CD4-positive, alpha-beta T cell (primary cell): Measurements from ENCODE around the gene NTN1. TPM values are rescaled to one million over a fixed set of nuclear protein-coding genes. Genes with fewer than 3 reads are reported as not detected.
A peak's percentile ranks its signal among the peaks of the same experiment; 100 is the strongest.

ENCODE experiments used
- ATAC-seq: fragments of 200-7000 bp; cut with Tn5 transposase; one replicate; pipeline ENCODE4 v1.10.0; 2022; ENCODE audit warnings: mild to moderate bottlenecking; ENCODE audit not compliant: poor library complexity
- CTCF ChIA-PET: fragments of 350-600 bp; sonication (Branson Sonifier 250); formaldehyde crosslinking; loops from one replicate; lab custom pipeline; 2021; ENCODE audit warnings: antibody characterized with exemption, inconsistent platforms; lab: Charles Lee
- POLR2A ChIA-PET: fragments of 350-600 bp; sonication (Branson Sonifier 250); formaldehyde crosslinking; loops from one replicate; lab custom pipeline; 2021; ENCODE audit warnings: antibody characterized with exemption, inconsistent platforms; lab: Charles Lee
- DNase-seq, 14 experiments: peaks; one replicate each; pipeline ENCODE4 v3.0.0-alpha.2; 2013 to 2020; ENCODE audit warnings: mixed read lengths in 2 of 14
- H3K27ac ChIP-seq, 2 donors: one replicate each; pipeline versions ENCODE4 v1.5.1 to v1.7.0; 2013; ENCODE audit warnings: low read length in 2 of 2, low read depth in 1 of 2, mild to moderate bottlenecking in 1 of 2
- H3K27me3 ChIP-seq, 2 experiments: 1 replicate in 1 of 2; 2 replicates in 1 of 2; pipeline versions ENCODE4 v1.6.1 to v1.7.0; 2013; ENCODE audit warnings: low read length in 2 of 2, control low read depth in 1 of 2, mild to moderate bottlenecking in 1 of 2, moderate library complexity in 1 of 2; ENCODE audit not compliant: insufficient read depth in 2 of 2, control insufficient read depth in 1 of 2
- H3K36me3 ChIP-seq: one replicate; pipeline ENCODE4 v1.6.1; 2013; ENCODE audit warnings: low read length, control low read depth; ENCODE audit not compliant: insufficient read depth
- H3K4me1 ChIP-seq: one replicate; pipeline ENCODE4 v1.6.1; 2013; ENCODE audit warnings: low read length, control low read depth; ENCODE audit not compliant: insufficient read depth
- H3K4me3 ChIP-seq: one replicate; pipeline ENCODE4 v1.5.1; 2013; ENCODE audit warnings: mild to moderate bottlenecking, low read length, moderate library complexity
- H3K9me3 ChIP-seq, 2 experiments: 1 replicate in 1 of 2; 2 replicates in 1 of 2; pipeline versions ENCODE4 v1.6.1 to v1.7.0; 2013; ENCODE audit warnings: low read length in 2 of 2, mild to moderate bottlenecking in 2 of 2, control low read depth in 1 of 2, moderate library complexity in 1 of 2; ENCODE audit not compliant: control insufficient read depth in 1 of 2, insufficient read depth in 1 of 2
- H3K27ac Mint-ChIP-seq: one replicate; pipeline ENCODE4 v1.8.0; 2020; ENCODE audit warnings: mixed read lengths
- H3K27me3 Mint-ChIP-seq: one replicate; pipeline ENCODE4 v1.8.0; 2021; ENCODE audit warnings: mixed read lengths
- H3K36me3 Mint-ChIP-seq: one replicate; pipeline ENCODE4 v1.8.0; 2021; ENCODE audit warnings: low read depth, mixed read lengths
- H3K4me1 Mint-ChIP-seq: one replicate; pipeline ENCODE4 v1.8.0; 2021; ENCODE audit warnings: low read depth, mixed read lengths
- H3K4me3 Mint-ChIP-seq: one replicate; pipeline ENCODE4 v1.8.0; 2020; ENCODE audit warnings: mild to moderate bottlenecking, mixed read lengths
- H3K9me3 Mint-ChIP-seq: one replicate; pipeline ENCODE4 v1.8.0; 2020; ENCODE audit warnings: mixed read lengths
- intact Hi-C, 2 experiments: fragments of 100-400 bp; cut with DNase I in 1 of 2; cut with micrococcal nuclease in 1 of 2; formaldehyde crosslinking; loops; one replicate each; pipeline versions ENCODE4 v1.15.1 to v1.9.0; 2023 to 2025; cut with DNase I, micrococcal nuclease
- total RNA-seq, 174 experiments: library from RNA in 2 of 174; stranded (reverse) in 2 of 174; gene quantifications; one replicate each; pipeline ENCODE4 v1.2.3 and lab custom pipeline; 2021 to 2026
- TF ChIP-seq, protein P1 (sequence below): fragments of 200-600 bp; IDR thresholded peaks from one replicate; pipeline ENCODE4 v1.8.0; 2022; ENCODE audit warnings: antibody characterized with exemption, mild to moderate bottlenecking

The NTN1 gene
- total RNA-seq, 2 experiments from 2014 or later: 0.08 to 0.14 TPM

GRCh38 chr17:9023392-9024218 lies 2.3 kb downstream of the NTN1 start:
- CTCF ChIA-PET: no interaction called here
- peaks cover 79% of the 10 kb centered on the region for H3K27me3 Mint-ChIP-seq
- Histone ChIP-seq H3K27ac (no peak overlapping the region), H3K4me3 (no peak overlapping the region), H3K36me3 (no peaks in the 10 kb centered on the region), H3K9me3 (peaks cover 0 to 5% of the 10 kb centered on the region in 2 experiments), H3K27me3 (peaks cover 51 to 73% of the 10 kb centered on the region in 2 experiments), H3K4me1 (peaks cover 26% of the 10 kb centered on the region)
- H3K4me3 Mint-ChIP-seq: peak overlapping the region; percentile 43
- H3K4me1 Mint-ChIP-seq: peaks cover 20% of the 10 kb centered on the region
- POLR2A ChIA-PET: no interaction called here
- no peak for DNase-seq
- TF ChIP-seq, protein P1, sequence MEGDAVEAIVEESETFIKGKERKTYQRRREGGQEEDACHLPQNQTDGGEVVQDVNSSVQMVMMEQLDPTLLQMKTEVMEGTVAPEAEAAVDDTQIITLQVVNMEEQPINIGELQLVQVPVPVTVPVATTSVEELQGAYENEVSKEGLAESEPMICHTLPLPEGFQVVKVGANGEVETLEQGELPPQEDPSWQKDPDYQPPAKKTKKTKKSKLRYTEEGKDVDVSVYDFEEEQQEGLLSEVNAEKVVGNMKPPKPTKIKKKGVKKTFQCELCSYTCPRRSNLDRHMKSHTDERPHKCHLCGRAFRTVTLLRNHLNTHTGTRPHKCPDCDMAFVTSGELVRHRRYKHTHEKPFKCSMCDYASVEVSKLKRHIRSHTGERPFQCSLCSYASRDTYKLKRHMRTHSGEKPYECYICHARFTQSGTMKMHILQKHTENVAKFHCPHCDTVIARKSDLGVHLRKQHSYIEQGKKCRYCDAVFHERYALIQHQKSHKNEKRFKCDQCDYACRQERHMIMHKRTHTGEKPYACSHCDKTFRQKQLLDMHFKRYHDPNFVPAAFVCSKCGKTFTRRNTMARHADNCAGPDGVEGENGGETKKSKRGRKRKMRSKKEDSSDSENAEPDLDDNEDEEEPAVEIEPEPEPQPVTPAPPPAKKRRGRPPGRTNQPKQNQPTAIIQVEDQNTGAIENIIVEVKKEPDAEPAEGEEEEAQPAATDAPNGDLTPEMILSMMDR: no peak
- no peaks in the 10 kb centered on the region for H3K9me3 Mint-ChIP-seq
- no peak overlapping the region for H3K27ac Mint-ChIP-seq
- H3K36me3 Mint-ChIP-seq: peaks cover 4% of the 10 kb centered on the region
- intact Hi-C loops: no loop called here
- ATAC-seq: no peak

DNA sequence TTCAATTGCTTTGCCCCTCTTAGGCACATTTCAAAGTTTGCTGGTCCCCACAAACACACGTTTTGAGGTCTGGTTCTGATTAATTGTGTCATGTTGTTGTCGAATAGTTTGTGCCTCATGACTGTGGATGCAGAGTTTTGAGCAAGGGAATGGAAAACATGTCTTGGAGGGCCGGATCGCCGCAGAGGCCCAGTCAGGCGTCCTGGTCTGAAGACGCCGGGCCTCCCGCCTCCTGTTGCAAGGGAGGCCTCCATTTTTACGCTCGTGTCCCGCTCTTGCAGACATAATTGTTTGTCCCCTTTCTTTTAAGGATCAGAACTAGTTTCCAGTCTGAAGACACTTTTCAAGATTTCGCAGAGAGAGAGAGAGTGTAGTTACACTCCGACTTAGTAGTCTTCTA lies 3.2 kb downstream of the NTN1 start:
- Histone ChIP-seq H3K36me3 (no peaks in the 10 kb centered on the region), H3K9me3 (peaks cover 0 to 5% of the 10 kb centered on the region in 2 experiments), H3K4me3 (no peak overlapping the region), H3K27ac (no peak overlapping the region), H3K27me3 (peaks cover 51 to 69% of the 10 kb centered on the region in 2 experiments), H3K4me1 (peaks cover 26% of the 10 kb centered on the region)
- Mint-ChIP-seq H3K27me3 (peaks cover 79% of the 10 kb centered on the region), H3K27ac (no peak overlapping the region), H3K36me3 (peaks cover 4% of the 10 kb centered on the region), H3K4me1 (peaks cover 20% of the 10 kb centered on the region), H3K4me3 (peak overlapping the region; percentile 43), H3K9me3 (no peaks in the 10 kb centered on the region)
- ChIA-PET CTCF (no interaction called here), POLR2A (no interaction called here)
- DNase-seq (no peak), ATAC-seq (no peak)
- TF ChIP-seq, protein P1: no peak
- intact Hi-C loops: no loop called here

GRCh38 chr17:9026741-9027140 lies 5.4 kb downstream of the NTN1 start:
- H3K27me3 Mint-ChIP-seq: peaks cover 83% of the 10 kb centered on the region
- H3K27me3 ChIP-seq: peaks cover 38 to 58% of the 10 kb centered on the region in 2 experiments
- POLR2A ChIA-PET: no interaction called here

More at GRCh38 chr17:9026741-9027140, 5.4 kb downstream of the NTN1 start:
- H3K4me3 Mint-ChIP-seq: no peak overlapping the region
- intact Hi-C loops: no loop called here
- TF ChIP-seq, protein P1: no peak
- no peaks in the 10 kb centered on the region for H3K9me3 Mint-ChIP-seq
- Histone ChIP-seq H3K9me3 (peaks cover 0 to 5% of the 10 kb centered on the region in 2 experiments), H3K27ac (no peak overlapping the region), H3K4me1 (peaks cover 18% of the 10 kb centered on the region), H3K4me3 (no peak overlapping the region), H3K36me3 (no peaks in the 10 kb centered on the region)
- H3K4me1 Mint-ChIP-seq: peaks cover 20% of the 10 kb centered on the region
- H3K36me3 Mint-ChIP-seq: peaks cover 4% of the 10 kb centered on the region
- H3K27ac Mint-ChIP-seq: no peak overlapping the region
- CTCF ChIA-PET: no interaction called here
- ATAC-seq (no peak), DNase-seq (no peak)
